ENCODE results near the gene SCN3A.

DNA sequence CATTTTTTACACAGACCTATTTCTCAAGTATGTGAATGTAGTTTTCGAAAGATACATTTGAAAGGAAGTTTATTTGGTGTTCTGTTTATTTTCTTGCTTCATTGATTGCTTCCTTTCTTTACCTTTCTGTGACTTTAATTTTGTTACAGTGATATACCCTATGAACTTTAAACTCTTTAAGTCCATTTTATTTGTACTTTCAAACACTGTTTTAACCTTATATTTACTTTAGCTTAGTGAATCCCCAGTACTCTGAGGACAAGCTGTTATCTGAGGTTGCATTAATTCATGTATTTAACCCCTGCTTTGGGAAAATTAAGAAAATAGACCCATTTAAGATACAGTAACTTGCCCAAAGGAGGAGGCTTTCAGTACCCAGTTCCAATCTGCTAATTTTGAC, 93.5 kb downstream of the SCN3A start:
- TF ChIP-seq REST (IDR thresholded peaks at IDR 0.05; ENCODE audit: low read depth, low read length) (no peak), TCF12 (IDR thresholded peaks at IDR 0.05; ENCODE audit: low read depth, low read length) (no peak), ZNF592 (IDR thresholded peaks at IDR 0.05) (no peak), ZBTB33 (IDR thresholded peaks at IDR 0.05) (no peak), EZH2 (IDR thresholded peaks at IDR 0.05; ENCODE audit: borderline replicate concordance, control insufficient read depth, low read depth, low read length) (no peak), SREBF1 (IDR thresholded peaks at IDR 0.05; ENCODE audit: low read length) (no peak), HDGF (IDR thresholded peaks at IDR 0.05) (no peak), TARDBP (IDR thresholded peaks at IDR 0.05; ENCODE audit: borderline replicate concordance) (no peak), SMC3 (IDR thresholded peaks at IDR 0.05; ENCODE audit: borderline replicate concordance, low read length) (no peak), PKNOX1 (IDR thresholded peaks at IDR 0.05) (no peak)
- TF ChIP-seq, protein P1, sequence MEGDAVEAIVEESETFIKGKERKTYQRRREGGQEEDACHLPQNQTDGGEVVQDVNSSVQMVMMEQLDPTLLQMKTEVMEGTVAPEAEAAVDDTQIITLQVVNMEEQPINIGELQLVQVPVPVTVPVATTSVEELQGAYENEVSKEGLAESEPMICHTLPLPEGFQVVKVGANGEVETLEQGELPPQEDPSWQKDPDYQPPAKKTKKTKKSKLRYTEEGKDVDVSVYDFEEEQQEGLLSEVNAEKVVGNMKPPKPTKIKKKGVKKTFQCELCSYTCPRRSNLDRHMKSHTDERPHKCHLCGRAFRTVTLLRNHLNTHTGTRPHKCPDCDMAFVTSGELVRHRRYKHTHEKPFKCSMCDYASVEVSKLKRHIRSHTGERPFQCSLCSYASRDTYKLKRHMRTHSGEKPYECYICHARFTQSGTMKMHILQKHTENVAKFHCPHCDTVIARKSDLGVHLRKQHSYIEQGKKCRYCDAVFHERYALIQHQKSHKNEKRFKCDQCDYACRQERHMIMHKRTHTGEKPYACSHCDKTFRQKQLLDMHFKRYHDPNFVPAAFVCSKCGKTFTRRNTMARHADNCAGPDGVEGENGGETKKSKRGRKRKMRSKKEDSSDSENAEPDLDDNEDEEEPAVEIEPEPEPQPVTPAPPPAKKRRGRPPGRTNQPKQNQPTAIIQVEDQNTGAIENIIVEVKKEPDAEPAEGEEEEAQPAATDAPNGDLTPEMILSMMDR (IDR thresholded peaks at IDR 0.05 in 2 of 3, conservative IDR thresholded peaks at IDR 0.05 in 1 of 3; ENCODE audit: control insufficient read depth in 2 of 3, extremely low read depth in 1 of 3, insufficient read depth in 1 of 3, low read depth in 3 of 3, low read length in 3 of 3), result no peak
